Esophagus muscularis mucosa (tissue), 4 donors: ENCODE data around the gene VIL1. TPM values are rescaled to one million over a fixed set of nuclear protein-coding genes. Genes with fewer than 3 reads are reported as not detected.

Source experiments
- DNase-seq: peaks from one replicate; pipeline ENCODE4 v3.0.0-alpha.2; 2017; ENCODE audit errors: extremely low spot score
- H3K27ac ChIP-seq, 4 donors: fragments of 200-600 bp; sonication (generic); replicated peaks in 1 of 4; 1 replicate in 3 of 4; 2 replicates in 1 of 4; pipeline ENCODE4 v1.5.1; 2016 to 2019; ENCODE audit warnings: mild to moderate bottlenecking in 1 of 4
- H3K27me3 ChIP-seq, 4 donors: fragments of 200-600 bp; sonication (generic); one replicate each; pipeline versions ENCODE4 v1.5.1 to v1.6.0; 2016 to 2019
- H3K36me3 ChIP-seq, 4 donors: fragments of 200-600 bp; sonication (generic); one replicate each; pipeline ENCODE4 v1.5.1; 2016 to 2019
- H3K4me1 ChIP-seq, 4 donors: fragments of 200-600 bp; sonication (generic); one replicate each; pipeline ENCODE4 v1.5.1; 2016 to 2019
- H3K4me3 ChIP-seq, 4 donors: fragments of 200-600 bp; sonication (generic); 1 replicate in 2 of 4; 2 replicates in 2 of 4; pipeline ENCODE4 v1.5.1; 2016 to 2019; ENCODE audit warnings: mild to moderate bottlenecking in 4 of 4, moderate library complexity in 1 of 4
- H3K9me3 ChIP-seq, 4 donors: fragments of 200-600 bp; sonication (generic); 1 replicate in 3 of 4; 2 replicates in 1 of 4; pipeline ENCODE4 v1.5.1; 2016 to 2019
- EP300 ChIP-seq: sonication (generic); formaldehyde crosslinking; IDR thresholded peaks from one replicate; pipeline ENCODE4 v1.6.1; 2017; ENCODE audit warnings: antibody characterized with exemption
- POLR2A ChIP-seq: fragments of 450-650 bp; IDR thresholded peaks from one replicate; pipeline ENCODE4 v1.6.1; 2017; ENCODE audit warnings: antibody characterized with exemption, moderate library complexity, mild to moderate bottlenecking, low read depth
- POLR2AphosphoS5 ChIP-seq, 2 donors: sonication (generic); formaldehyde crosslinking; IDR thresholded peaks; one replicate each; pipeline ENCODE4 v1.6.1; 2017; ENCODE audit warnings: antibody characterized with exemption in 2 of 2
- WGBS: methylation state at CpG from one replicate; pipeline ENCODE4 v1.1.5; 2018; 5-methylcytosine and 5-hydroxymethylcytosine counted together
- intact Hi-C: fragments of 100-400 bp; cut with DNase I; formaldehyde crosslinking; loops from one replicate; pipeline ENCODE4 v1.15.1; 2023
- total RNA-seq, 4 donors: library from RNA; depleted of rRNA; stranded (reverse); fragments of >200 nt; gene quantifications; one replicate each; pipeline versions ENCODE4 v1.1.0 to v1.2.1, GENCODE V29; 2016
- TF ChIP-seq, protein P1 (sequence below), 3 experiments: fragments of 200-600 bp in 2 of 3; fragments of 450-650 bp in 1 of 3; sonication (generic) in 2 of 3; IDR thresholded peaks; one replicate each; pipeline ENCODE4 v1.5.1; 2017 to 2019; ENCODE audit warnings: antibody characterized with exemption in 3 of 3, mild to moderate bottlenecking in 2 of 3, moderate library complexity in 1 of 3

Gene VIL1
- total RNA-seq, 4 donors from 2014 or later = 0.86 TPM; not detected in 3

- no peaks in the 10 kb centered on the region for H3K27me3 ChIP-seq
- no peak for DNase-seq
- TF ChIP-seq, protein P1, sequence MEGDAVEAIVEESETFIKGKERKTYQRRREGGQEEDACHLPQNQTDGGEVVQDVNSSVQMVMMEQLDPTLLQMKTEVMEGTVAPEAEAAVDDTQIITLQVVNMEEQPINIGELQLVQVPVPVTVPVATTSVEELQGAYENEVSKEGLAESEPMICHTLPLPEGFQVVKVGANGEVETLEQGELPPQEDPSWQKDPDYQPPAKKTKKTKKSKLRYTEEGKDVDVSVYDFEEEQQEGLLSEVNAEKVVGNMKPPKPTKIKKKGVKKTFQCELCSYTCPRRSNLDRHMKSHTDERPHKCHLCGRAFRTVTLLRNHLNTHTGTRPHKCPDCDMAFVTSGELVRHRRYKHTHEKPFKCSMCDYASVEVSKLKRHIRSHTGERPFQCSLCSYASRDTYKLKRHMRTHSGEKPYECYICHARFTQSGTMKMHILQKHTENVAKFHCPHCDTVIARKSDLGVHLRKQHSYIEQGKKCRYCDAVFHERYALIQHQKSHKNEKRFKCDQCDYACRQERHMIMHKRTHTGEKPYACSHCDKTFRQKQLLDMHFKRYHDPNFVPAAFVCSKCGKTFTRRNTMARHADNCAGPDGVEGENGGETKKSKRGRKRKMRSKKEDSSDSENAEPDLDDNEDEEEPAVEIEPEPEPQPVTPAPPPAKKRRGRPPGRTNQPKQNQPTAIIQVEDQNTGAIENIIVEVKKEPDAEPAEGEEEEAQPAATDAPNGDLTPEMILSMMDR (IDR thresholded peaks at IDR 0.05) = no peak
- no peak for TF ChIP-seq POLR2AphosphoS5 (IDR thresholded peaks at IDR 0.05)
- no peak for TF ChIP-seq EP300
- no peak for TF ChIP-seq POLR2A
- H3K4me3 ChIP-seq = no peak overlapping the region
- H3K27ac ChIP-seq = peak overlapping the region; percentile 81 to 99 (median 89)
- peaks cover 53 to 78% (median 73%) of the 10 kb centered on the region in 4 donors for H3K4me1 ChIP-seq
- H3K9me3 ChIP-seq = no peaks in the 10 kb centered on the region
- H3K36me3 ChIP-seq = peaks cover 26 to 41% (median 41%) of the 10 kb centered on the region in 4 donors
- 72% methylated on average over 7 of the region's 7 CpGs for whole genome bisulfite sequencing
- intact Hi-C loops = no loop called here
Measured at GRCh38 chr2:218403810-218404209, 15.1 kb upstream of the VIL1 start.

DNA sequence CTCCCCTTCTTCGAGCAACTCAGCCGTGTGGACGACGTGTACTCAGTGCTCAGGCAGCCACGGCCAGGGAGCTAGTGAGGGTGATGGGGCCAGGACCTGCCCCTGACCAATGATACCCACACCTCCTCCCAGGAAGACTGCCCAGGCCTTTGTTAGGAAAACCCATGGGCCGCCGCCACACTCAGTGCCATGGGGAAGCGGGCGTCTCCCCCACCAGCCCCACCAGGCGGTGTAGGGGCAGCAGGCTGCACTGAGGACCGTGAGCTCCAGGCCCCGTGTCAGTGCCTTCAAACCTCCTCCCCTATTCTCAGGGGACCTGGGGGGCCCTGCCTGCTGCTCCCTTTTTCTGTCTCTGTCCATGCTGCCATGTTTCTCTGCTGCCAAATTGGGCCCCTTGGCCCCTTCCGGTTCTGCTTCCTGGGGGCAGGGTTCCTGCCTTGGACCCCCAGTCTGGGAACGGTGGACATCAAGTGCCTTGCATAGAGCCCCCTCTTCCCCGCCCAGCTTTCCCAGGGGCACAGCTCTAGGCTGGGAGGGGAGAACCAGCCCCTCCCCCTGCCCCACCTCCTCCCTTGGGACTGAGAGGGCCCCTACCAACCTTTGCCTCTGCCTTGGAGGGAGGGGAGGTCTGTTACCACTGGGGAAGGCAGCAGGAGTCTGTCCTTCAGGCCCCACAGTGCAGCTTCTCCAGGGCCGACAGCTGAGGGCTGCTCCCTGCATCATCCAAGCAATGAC lies 14.4 kb upstream of the VIL1 start:
- no peak for TF ChIP-seq POLR2AphosphoS5 (IDR thresholded peaks at IDR 0.05)
- TF ChIP-seq, protein P1 (IDR thresholded peaks at IDR 0.05) = no peak
- TF ChIP-seq POLR2A = no peak
- no peak for TF ChIP-seq EP300
- Histone ChIP-seq H3K27me3 (no peaks in the 10 kb centered on the region), H3K36me3 (peaks cover 26 to 41% (median 41%) of the 10 kb centered on the region in 4 donors), H3K4me1 (peaks cover 53 to 73% (median 68%) of the 10 kb centered on the region in 4 donors), H3K9me3 (no peaks in the 10 kb centered on the region), H3K27ac (peak overlapping the region; percentile 81 to 90 (median 86)), H3K4me3 (no peak overlapping the region)
- 36% methylated on average over 8 of the region's 16 CpGs for WGBS
- intact Hi-C loops = loop anchor here (5.0 kb wide), 3 partner anchors 63 to 258 kb away; partner anchors contain the start of genes CNOT9 and USP37
- DNase-seq = no peak

DNA sequence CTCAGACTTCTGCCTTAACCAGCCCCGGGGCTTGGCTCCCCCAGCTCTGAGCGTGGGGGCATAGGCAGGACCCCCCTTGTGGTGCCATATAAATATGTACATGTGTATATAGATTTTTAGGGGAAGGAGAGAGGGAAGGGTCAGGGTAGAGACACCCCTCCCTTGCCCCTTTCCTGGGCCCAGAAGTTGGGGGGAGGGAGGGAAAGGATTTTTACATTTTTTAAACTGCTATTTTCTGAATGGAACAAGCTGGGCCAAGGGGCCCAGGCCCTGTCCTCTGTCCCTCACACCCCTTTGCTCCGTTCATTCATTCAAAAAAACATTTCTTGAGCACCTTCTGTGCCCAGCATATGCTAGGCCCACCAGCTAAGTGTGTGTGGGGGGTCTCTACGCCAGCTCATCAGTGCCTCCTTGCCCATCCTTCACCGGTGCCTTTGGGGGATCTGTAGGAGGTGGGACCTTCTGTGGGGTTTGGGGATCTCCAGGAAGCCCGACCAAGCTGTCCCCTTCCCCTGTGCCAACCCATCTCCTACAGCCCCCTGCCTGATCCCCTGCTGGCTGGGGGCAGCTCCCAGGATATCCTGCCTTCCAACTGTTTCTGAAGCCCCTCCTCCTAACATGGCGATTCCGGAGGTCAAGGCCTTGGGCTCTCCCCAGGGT lies 13.7 kb upstream of the VIL1 start:
- no peak for DNase-seq
- peaks cover 26 to 41% (median 41%) of the 10 kb centered on the region in 4 donors for H3K36me3 ChIP-seq
- H3K4me1 ChIP-seq = peaks cover 53 to 73% (median 68%) of the 10 kb centered on the region in 4 donors
- H3K9me3 ChIP-seq = no peaks in the 10 kb centered on the region
- intact Hi-C loops = loop anchor here (5.0 kb wide), 3 partner anchors 62 to 257 kb away; partner anchors contain the start of genes CNOT9 and USP37
- TF ChIP-seq EP300 = no peak
- no peak for TF ChIP-seq POLR2A
- TF ChIP-seq, protein P1 (IDR thresholded peaks at IDR 0.05) = no peak
- no peak for TF ChIP-seq POLR2AphosphoS5 (IDR thresholded peaks at IDR 0.05)
- H3K27me3 ChIP-seq = no peaks in the 10 kb centered on the region
- 62% methylated on average over 6 of the region's 8 CpGs for WGBS
- peak overlapping the region; percentile 51 to 62 (median 56) for H3K4me3 ChIP-seq
- peak overlapping the region; percentile 81 to 90 (median 86) for H3K27ac ChIP-seq

DNA sequence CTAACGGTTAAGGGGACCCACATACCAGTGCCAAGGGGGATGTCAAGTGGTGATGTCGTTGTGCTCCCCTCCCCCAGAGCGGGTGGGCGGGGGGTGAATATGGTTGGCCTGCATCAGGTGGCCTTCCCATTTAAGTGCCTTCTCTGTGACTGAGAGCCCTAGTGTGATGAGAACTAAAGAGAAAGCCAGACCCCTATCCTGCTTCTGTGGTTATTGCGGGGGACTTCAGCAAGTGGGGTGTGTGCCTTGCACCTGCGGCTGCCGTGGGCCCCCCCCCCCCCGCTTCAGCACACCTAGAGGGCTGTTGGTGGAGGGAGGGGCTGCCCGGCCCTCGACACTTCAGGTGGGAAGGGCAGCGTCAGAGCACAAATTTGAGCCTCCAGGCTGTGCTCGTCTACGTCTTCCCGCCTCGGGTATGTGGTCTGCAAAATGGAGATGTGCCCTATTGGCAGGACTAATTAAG lies 13.1 kb upstream of the VIL1 start:
- 0% methylated on average over 5 of the region's 15 CpGs for WGBS
- Histone ChIP-seq H3K4me3 (peak overlapping the region; percentile 51 to 62 (median 56)), H3K36me3 (peaks cover 26 to 41% (median 41%) of the 10 kb centered on the region in 4 donors), H3K4me1 (peaks cover 53 to 70% (median 68%) of the 10 kb centered on the region in 4 donors), H3K27ac (peak overlapping the region; percentile 81 to 90 (median 86)), H3K9me3 (no peaks in the 10 kb centered on the region), H3K27me3 (no peaks in the 10 kb centered on the region)
- intact Hi-C loops = loop anchor here (5.0 kb wide), 3 partner anchors 62 to 257 kb away; partner anchors contain the start of genes CNOT9 and USP37
- DNase-seq = no peak
- TF ChIP-seq POLR2A (no peak), EP300 (no peak), POLR2AphosphoS5 (IDR thresholded peaks at IDR 0.05) (no peak)
- TF ChIP-seq, protein P1 (IDR thresholded peaks at IDR 0.05) = no peak
